ENCODE results near the gene SNTN.

SNTN gene

GRCh38 chr3:63679186-63679585 is 26.7 kb downstream of the SNTN start:
- DNase-seq = no peak

GRCh38 chr3:63684081-63684480 is 31.6 kb downstream of the SNTN start:
- DNase-seq = no peak

- DNase-seq = no peak
Observed at GRCh38 chr3:63685340-63685739, 32.9 kb downstream of the SNTN start.

- no peak for DNase-seq
Observed at GRCh38 chr3:63687278-63688225, 35.1 kb downstream of the SNTN start.

GRCh38 chr3:63689285-63689684 is 36.8 kb downstream of the SNTN start:
- DNase-seq = no peak

GRCh38 chr3:63693351-63693750 is 40.9 kb downstream of the SNTN start:
- DNase-seq = no peak

GRCh38 chr3:63705092-63705645 is 52.7 kb downstream of the SNTN start:
- DNase-seq = no peak

- no peak for DNase-seq
Observed at GRCh38 chr3:63706321-63707085, 54.0 kb downstream of the SNTN start.

- DNase-seq = no peak
Observed at GRCh38 chr3:63707731-63708130, 55.3 kb downstream of the SNTN start.

- no peak for DNase-seq
Observed at GRCh38 chr3:63709576-63709975, 57.1 kb downstream of the SNTN start.

Data from GDM1 (cell line).